Progenitor cell of endocrine pancreas (in vitro differentiated cells): ENCODE measurements around the gene LRRC18. TPM values are rescaled to one million over a fixed set of nuclear protein-coding genes. Genes with fewer than 3 reads are reported as not detected.

Source experiments
- DNase-seq: peaks from one replicate; pipeline ENCODE4 v3.0.0; 2021; ENCODE audit warnings: low spot score; ENCODE audit not compliant: unreplicated experiment
- H3K27ac Mint-ChIP-seq: 2 replicates; pipeline ENCODE4 v1.8.0; 2021; ENCODE audit warnings: mild to moderate bottlenecking, moderate library complexity, mixed read lengths
- H3K27me3 Mint-ChIP-seq: 2 replicates; pipeline ENCODE4 v1.8.0; 2021; ENCODE audit warnings: mixed read lengths
- H3K36me3 Mint-ChIP-seq: 2 replicates; pipeline ENCODE4 v1.8.0; 2022; ENCODE audit warnings: mixed read lengths; ENCODE audit not compliant: insufficient read depth
- H3K4me1 Mint-ChIP-seq: 2 replicates; pipeline ENCODE4 v1.8.0; 2021; ENCODE audit warnings: low read depth, mixed read lengths
- H3K4me3 Mint-ChIP-seq: 2 replicates; pipeline ENCODE4 v1.8.0; 2021; ENCODE audit warnings: low read depth, mild to moderate bottlenecking, moderate library complexity, mixed read lengths
- H3K9me3 Mint-ChIP-seq: 2 replicates; pipeline ENCODE4 v1.8.0; 2021; ENCODE audit warnings: low read depth, mixed read lengths
- CTCF ChIP-seq: fragments of 200-600 bp; sonication (generic); IDR thresholded peaks from one replicate; pipeline ENCODE4 v1.5.0; 2021; ENCODE audit warnings: antibody characterized with exemption, mild to moderate bottlenecking; ENCODE audit not compliant: unreplicated experiment
- microRNA-seq: library from miRNA; unstranded; fragments of <30 nt; microRNA quantifications from one replicate; pipeline ENCODE4 v1.1.0, GENCODE V29; 2020; ENCODE audit warnings: borderline number of aligned reads; ENCODE audit not compliant: unreplicated experiment
- total RNA-seq: library from RNA; stranded (reverse); gene quantifications from 2 replicates; pipeline ENCODE4 v1.2.1, GENCODE V29; 2021

LRRC18 gene
- total RNA-seq, 1 donor from 2014 or later = not detected

GRCh38 chr10:48872234-48872633, 67.4 kb downstream of the LRRC18 start:
- Mint-ChIP-seq H3K36me3 (no peaks in the 10 kb centered on the region), H3K27me3 (no peaks in the 10 kb centered on the region), H3K9me3 (no peaks in the 10 kb centered on the region), H3K27ac (no peak overlapping the region), H3K4me3 (no peak overlapping the region), H3K4me1 (no peaks in the 10 kb centered on the region)
- TF ChIP-seq CTCF = no peak
- DNase-seq = no peak

Small RNA genes lying within 50 kb of the gene (microRNA-seq; reads per million reads assigned to microRNA genes)
- not detected for gene MIR4294

Other genes with a start within 250 kb of the LRRC18 start
- gene VSTM4, start 175.7 kb upstream of the LRRC18 start, total RNA-seq = 0.22 and 0.40 TPM in 2 replicates
- gene FAM170B, start 194.2 kb upstream of the LRRC18 start, total RNA-seq = not detected in 2 replicates
- not detected in 2 replicates for gene TMEM273, start 248.6 kb upstream of the LRRC18 start, total RNA-seq